Ovary (tissue), 3 donors: Measurements from ENCODE around the gene NKAIN2.

Experiments used
- EP300 ChIP-seq: sonication (generic); formaldehyde crosslinking; IDR thresholded peaks from one replicate; pipeline ENCODE4 v1.6.1; 2017; ENCODE audit warnings: antibody characterized with exemption
- POLR2A ChIP-seq: fragments of 450-650 bp; IDR thresholded peaks from one replicate; pipeline ENCODE4 v1.6.1; 2017; ENCODE audit warnings: antibody characterized with exemption, mild to moderate bottlenecking, moderate library complexity
- TF ChIP-seq, protein P1 (sequence below), 3 donors: fragments of 450-650 bp in 2 of 3; fragments of 200-600 bp in 1 of 3; IDR thresholded peaks; one replicate each; pipeline versions ENCODE4 v1.5.1 to v1.8.0; 2016 to 2022; ENCODE audit warnings: antibody characterized with exemption in 3 of 3, mild to moderate bottlenecking in 1 of 3
- donor health status: DM: no; HTN: no; CAD: no.

DNA sequence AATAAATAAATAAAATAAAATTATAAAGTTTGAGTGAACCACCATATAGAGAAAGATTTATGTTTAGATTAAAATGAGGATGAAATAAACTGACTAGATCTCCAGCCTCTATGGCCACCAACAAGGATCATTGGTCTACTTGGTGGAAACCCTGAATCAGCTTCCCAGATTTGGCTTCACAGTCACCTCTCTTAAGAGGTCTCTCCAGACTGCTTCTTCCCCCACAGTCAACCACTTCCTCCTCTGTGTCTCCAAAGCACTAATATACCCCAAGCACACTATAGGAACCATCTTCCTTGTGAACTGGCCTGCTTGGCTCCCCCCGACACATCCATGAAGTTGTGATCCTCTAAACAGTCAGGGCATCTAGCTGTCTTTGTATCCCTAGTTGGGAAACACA, 629.0 kb downstream of the NKAIN2 start:
- TF ChIP-seq, protein P1, sequence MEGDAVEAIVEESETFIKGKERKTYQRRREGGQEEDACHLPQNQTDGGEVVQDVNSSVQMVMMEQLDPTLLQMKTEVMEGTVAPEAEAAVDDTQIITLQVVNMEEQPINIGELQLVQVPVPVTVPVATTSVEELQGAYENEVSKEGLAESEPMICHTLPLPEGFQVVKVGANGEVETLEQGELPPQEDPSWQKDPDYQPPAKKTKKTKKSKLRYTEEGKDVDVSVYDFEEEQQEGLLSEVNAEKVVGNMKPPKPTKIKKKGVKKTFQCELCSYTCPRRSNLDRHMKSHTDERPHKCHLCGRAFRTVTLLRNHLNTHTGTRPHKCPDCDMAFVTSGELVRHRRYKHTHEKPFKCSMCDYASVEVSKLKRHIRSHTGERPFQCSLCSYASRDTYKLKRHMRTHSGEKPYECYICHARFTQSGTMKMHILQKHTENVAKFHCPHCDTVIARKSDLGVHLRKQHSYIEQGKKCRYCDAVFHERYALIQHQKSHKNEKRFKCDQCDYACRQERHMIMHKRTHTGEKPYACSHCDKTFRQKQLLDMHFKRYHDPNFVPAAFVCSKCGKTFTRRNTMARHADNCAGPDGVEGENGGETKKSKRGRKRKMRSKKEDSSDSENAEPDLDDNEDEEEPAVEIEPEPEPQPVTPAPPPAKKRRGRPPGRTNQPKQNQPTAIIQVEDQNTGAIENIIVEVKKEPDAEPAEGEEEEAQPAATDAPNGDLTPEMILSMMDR (IDR thresholded peaks at IDR 0.05) = no peak
- no peak for TF ChIP-seq POLR2A
- no peak for TF ChIP-seq EP300
